HG03066 (cell line): ENCODE measurements around the gene PCSK5.

Source experiments
- ATAC-seq: cut with Tn5 transposase; IDR thresholded peaks from one replicate; pipeline ENCODE4 v1.9.1; 2021; ENCODE audit warnings: low read depth; ENCODE audit not compliant: unreplicated experiment

The PCSK5 gene

GRCh38 chr9:76219560-76220151, 329.2 kb downstream of the PCSK5 start:
- ATAC-seq = no peak

GRCh38 chr9:76221423-76221822, 330.9 kb downstream of the PCSK5 start:
- no peak for ATAC-seq

GRCh38 chr9:76223749-76224340, 333.4 kb downstream of the PCSK5 start:
- ATAC-seq = no peak

GRCh38 chr9:76227156-76227555, 336.7 kb downstream of the PCSK5 start:
- ATAC-seq = no peak

- ATAC-seq = no peak
Observed at GRCh38 chr9:76231001-76231400, 340.5 kb downstream of the PCSK5 start.

- no peak for ATAC-seq
Observed at GRCh38 chr9:76232861-76233489, 342.5 kb downstream of the PCSK5 start.

- no peak for ATAC-seq
Observed at GRCh38 chr9:76240578-76240977, 350.1 kb downstream of the PCSK5 start.

- no peak for ATAC-seq
Observed at GRCh38 chr9:76245518-76245917, 355.0 kb downstream of the PCSK5 start.

GRCh38 chr9:76246680-76247079, 356.2 kb downstream of the PCSK5 start:
- ATAC-seq = no peak

GRCh38 chr9:76247426-76247825, 357.0 kb downstream of the PCSK5 start:
- no peak for ATAC-seq

GRCh38 chr9:76249309-76249708, 358.8 kb downstream of the PCSK5 start:
- ATAC-seq = no peak

- no peak for ATAC-seq
Observed at GRCh38 chr9:76255781-76256455, 365.4 kb downstream of the PCSK5 start.

- ATAC-seq = no peak
Observed at GRCh38 chr9:76257311-76257710, 366.8 kb downstream of the PCSK5 start.

GRCh38 chr9:76266649-76267283, 376.3 kb downstream of the PCSK5 start:
- no peak for ATAC-seq

GRCh38 chr9:76267284-76267652, 376.8 kb downstream of the PCSK5 start:
- ATAC-seq = no peak

GRCh38 chr9:76269789-76270188, 379.3 kb downstream of the PCSK5 start:
- ATAC-seq = no peak

GRCh38 chr9:76271755-76272154, 381.3 kb downstream of the PCSK5 start:
- no peak for ATAC-seq

GRCh38 chr9:76289042-76289441, 398.6 kb downstream of the PCSK5 start:
- no peak for ATAC-seq

GRCh38 chr9:76289703-76290102, 399.2 kb downstream of the PCSK5 start:
- no peak for ATAC-seq

- no peak for ATAC-seq
Observed at GRCh38 chr9:76290555-76290954, 400.1 kb downstream of the PCSK5 start.

- no peak for ATAC-seq
Observed at GRCh38 chr9:76292246-76292645, 401.8 kb downstream of the PCSK5 start.
